GM19240 (cell line): ENCODE data around the gene CFAP300.

Source experiments
- DNase-seq: peaks from one replicate; pipeline ENCODE4 v3.0.0; 2011; ENCODE audit warnings: low spot score; ENCODE audit not compliant: insufficient read length

CFAP300 gene

DNA sequence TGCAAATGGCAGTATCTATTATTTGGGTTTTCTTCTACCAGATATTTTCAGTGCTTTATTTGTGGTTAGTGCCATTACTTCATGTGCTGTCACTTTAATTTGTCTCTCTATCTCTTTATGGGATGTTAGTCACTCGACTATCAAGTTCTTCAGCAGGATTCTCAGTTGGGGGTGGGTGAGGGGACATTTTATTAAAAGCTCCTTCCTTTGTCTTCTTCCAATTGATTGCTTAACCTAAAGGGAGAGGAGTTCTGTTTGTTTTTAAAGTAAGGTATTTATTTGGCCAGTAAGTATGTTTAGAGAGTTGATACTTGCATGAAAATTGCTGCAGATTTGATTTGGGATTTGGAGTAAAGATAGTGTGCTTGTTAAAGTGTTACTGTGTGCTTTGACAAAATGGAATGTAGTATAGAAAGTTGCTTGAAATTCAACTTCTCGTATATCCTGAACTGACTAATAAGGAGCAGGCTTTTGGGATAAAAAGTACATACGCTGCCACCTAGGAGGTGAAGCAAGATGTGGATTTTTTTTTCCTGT, 73.3 kb downstream of the CFAP300 start:
- DNase-seq, result no peak

DNA sequence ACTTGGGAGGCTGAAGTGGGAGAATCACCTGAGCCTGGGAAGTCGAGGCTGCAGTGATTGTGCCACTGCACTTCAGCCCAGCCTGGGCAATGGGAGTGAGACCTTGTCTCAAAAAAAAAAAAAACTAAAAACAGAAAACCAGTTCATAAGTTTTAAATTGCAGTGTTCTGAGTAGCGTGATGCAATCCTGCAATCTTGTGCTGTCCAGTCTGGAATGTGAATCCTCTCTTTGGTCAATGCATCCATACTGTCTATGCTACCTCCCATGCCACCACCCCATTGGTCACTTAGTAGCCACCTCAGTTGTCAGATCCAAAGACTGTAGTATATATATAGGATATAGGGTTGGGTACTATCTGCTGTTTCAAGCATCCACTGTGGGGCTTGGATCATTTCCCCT, 74.1 kb downstream of the CFAP300 start:
- no peak for DNase-seq
